Keratinocyte (primary cell): ENCODE results near the gene RAB3B. TPM values are rescaled to one million over a fixed set of nuclear protein-coding genes. Genes with fewer than 3 reads are reported as not detected.
A peak's percentile ranks its signal among the peaks of the same experiment; 100 is the strongest.

ENCODE experiments used
- DNase-seq: peaks from one replicate; pipeline ENCODE4 v3.0.0-alpha.2; 2011; ENCODE audit warnings: low read depth, missing footprints, low spot score
- FAIRE-seq: peaks from 2 replicates; lab custom pipeline; 2011; peaks lifted over from hg19 to GRCh38; lab: Jason Lieb, UNC
- H2AFZ ChIP-seq: 2 replicates; pipeline ENCODE4 v1.6.0; 2012; ENCODE audit warnings: low read length, control low read depth, inconsistent platforms; ENCODE audit not compliant: control insufficient read depth
- H3K27ac ChIP-seq: 2 replicates; pipeline ENCODE4 v1.5.1; 2011; ENCODE audit warnings: low read length; ENCODE audit not compliant: control insufficient read depth, insufficient read depth
- H3K27me3 ChIP-seq: 3 replicates; pipeline ENCODE4 v1.6.0; 2011; ENCODE audit warnings: low read length; ENCODE audit not compliant: control insufficient read depth, insufficient read depth; ENCODE audit errors: extremely low read depth
- H3K36me3 ChIP-seq, 2 experiments: 2 replicates in 1 of 2; 3 replicates in 1 of 2; pipeline ENCODE4 v1.5.1; 2011; ENCODE audit warnings: low read length in 2 of 2, mild to moderate bottlenecking in 1 of 2; ENCODE audit not compliant: control insufficient read depth in 2 of 2, insufficient read depth in 2 of 2; ENCODE audit errors: extremely low read depth in 1 of 2
- H3K4me1 ChIP-seq: 3 replicates; pipeline ENCODE4 v1.5.1; 2011; ENCODE audit warnings: low read length; ENCODE audit not compliant: control insufficient read depth, insufficient read depth; ENCODE audit errors: extremely low read depth
- H3K4me2 ChIP-seq: 3 replicates; pipeline ENCODE4 v1.6.0; 2011; ENCODE audit warnings: low read depth, low read length; ENCODE audit not compliant: control insufficient read depth, insufficient read depth; ENCODE audit errors: extremely low read depth
- H3K4me3 ChIP-seq, 3 experiments: fragments of 200-600 bp in 1 of 3; sonication (generic) in 1 of 3; 2 replicates in 2 of 3; 3 replicates in 1 of 3; pipeline ENCODE4 v1.5.1; 2011 to 2016; ENCODE audit warnings: low read length in 3 of 3, mild to moderate bottlenecking in 3 of 3, control low read depth in 2 of 3, inconsistent platforms in 1 of 3, low read depth in 1 of 3, mixed read lengths in 1 of 3, mixed run types in 1 of 3, moderate library complexity in 1 of 3; ENCODE audit not compliant: control insufficient read depth in 2 of 3, insufficient read depth in 2 of 3; ENCODE audit errors: extremely low read depth in 1 of 3
- H3K79me2 ChIP-seq: 2 replicates; pipeline ENCODE4 v1.6.0; 2012; ENCODE audit warnings: low read length; ENCODE audit not compliant: control insufficient read depth, insufficient read depth
- H3K9ac ChIP-seq: 3 replicates; pipeline ENCODE4 v1.6.0; 2011; ENCODE audit warnings: low read length; ENCODE audit not compliant: control insufficient read depth, insufficient read depth; ENCODE audit errors: extremely low read depth
- H3K9me1 ChIP-seq: 3 replicates; pipeline ENCODE4 v1.6.0; 2011; ENCODE audit warnings: low read length; ENCODE audit not compliant: control insufficient read depth, insufficient read depth; ENCODE audit errors: extremely low read depth
- H3K9me3 ChIP-seq: 2 replicates; pipeline ENCODE4 v1.5.1; 2012; ENCODE audit warnings: low read depth, low read length; ENCODE audit not compliant: control insufficient read depth
- H4K20me1 ChIP-seq: 3 replicates; pipeline ENCODE4 v1.6.0; 2011; ENCODE audit warnings: low read length; ENCODE audit not compliant: control insufficient read depth, insufficient read depth; ENCODE audit errors: extremely low read depth
- EZH2 ChIP-seq: IDR thresholded peaks from one replicate; pipeline ENCODE4 v1.6.1; 2012; ENCODE audit warnings: inconsistent platforms, mild to moderate bottlenecking, low read length, moderate library complexity
- dilution Hi-C: fragments of 300-500 bp; cut with MboI; formaldehyde crosslinking; loops from one replicate; pipeline ENCODE4 v1.7.0; 2020; ENCODE audit warnings: low sequenced_read_pairs; ENCODE audit not compliant: extremely low pct_ligation_motif_present
- polyA plus RNA-seq, 5 experiments: library from polyadenylated mRNA; depleted of rRNA in 3 of 5; stranded (reverse) in 3 of 5; stranded (forward) in 1 of 5; unstranded in 1 of 5; fragments of >200 nt; gene quantifications; 1 replicate in 1 of 5; 2 replicates in 3 of 5; 3 replicates in 1 of 5; pipeline versions ENCODE4 v1.2.1 to v1.2.3, GENCODE V29; 2011 to 2012; ENCODE audit warnings: missing spikeins in 2 of 5, low read depth in 1 of 5, low replicate concordance in 1 of 5
- TF ChIP-seq, protein P1 (sequence below), 3 experiments: IDR thresholded peaks in 1 of 3; conservative IDR thresholded peaks in 1 of 3; optimal IDR thresholded peaks in 1 of 3; 2 replicates in 2 of 3; 3 replicates in 1 of 3; pipeline versions ENCODE3 to v1.5.1; 2011; ENCODE audit warnings: low read length in 3 of 3, mild to moderate bottlenecking in 3 of 3, moderate library complexity in 2 of 3, control low read depth in 1 of 3, inconsistent platforms in 1 of 3; ENCODE audit not compliant: insufficient read depth in 2 of 3; ENCODE audit errors: extremely low read depth in 1 of 3

RAB3B gene
- polyA plus RNA-seq, 1 donor (not counting 4 experiments of a cell fraction or from before 2014, with no cell fraction given) = 2.6 TPM

DNA sequence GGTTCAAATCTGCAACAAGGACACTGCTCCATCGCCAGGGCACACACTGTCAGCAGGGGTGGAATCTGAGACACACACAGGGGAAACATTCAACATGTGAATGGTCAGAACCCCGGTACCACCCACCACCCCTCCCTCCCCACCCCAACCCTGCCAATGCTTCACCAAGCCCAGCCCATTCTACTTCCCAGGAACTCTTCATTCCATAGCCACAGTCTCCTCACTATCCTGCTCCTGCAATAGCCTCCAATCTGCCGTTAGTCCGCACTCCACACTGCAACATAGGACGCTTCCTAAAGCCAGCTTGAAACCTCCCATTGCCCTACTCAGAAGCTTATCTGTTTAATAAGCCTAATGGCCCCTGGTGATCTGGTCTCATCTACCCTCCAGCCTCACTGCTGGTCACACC, 7.5 kb upstream of the RAB3B start:
- Histone ChIP-seq H3K4me3 (no peak overlapping the region), H3K9me1 (no peaks in the 10 kb centered on the region), H3K4me2 (no peak overlapping the region), H3K27ac (no peak overlapping the region), H3K36me3 (no peaks in the 10 kb centered on the region), H2AFZ (no peak overlapping the region), H3K9ac (no peak overlapping the region), H4K20me1 (no peaks in the 10 kb centered on the region), H3K79me2 (no peaks in the 10 kb centered on the region), H3K4me1 (peaks cover 11% of the 10 kb centered on the region), H3K27me3 (no peaks in the 10 kb centered on the region), H3K9me3 (no peaks in the 10 kb centered on the region)
- TF ChIP-seq, protein P1, sequence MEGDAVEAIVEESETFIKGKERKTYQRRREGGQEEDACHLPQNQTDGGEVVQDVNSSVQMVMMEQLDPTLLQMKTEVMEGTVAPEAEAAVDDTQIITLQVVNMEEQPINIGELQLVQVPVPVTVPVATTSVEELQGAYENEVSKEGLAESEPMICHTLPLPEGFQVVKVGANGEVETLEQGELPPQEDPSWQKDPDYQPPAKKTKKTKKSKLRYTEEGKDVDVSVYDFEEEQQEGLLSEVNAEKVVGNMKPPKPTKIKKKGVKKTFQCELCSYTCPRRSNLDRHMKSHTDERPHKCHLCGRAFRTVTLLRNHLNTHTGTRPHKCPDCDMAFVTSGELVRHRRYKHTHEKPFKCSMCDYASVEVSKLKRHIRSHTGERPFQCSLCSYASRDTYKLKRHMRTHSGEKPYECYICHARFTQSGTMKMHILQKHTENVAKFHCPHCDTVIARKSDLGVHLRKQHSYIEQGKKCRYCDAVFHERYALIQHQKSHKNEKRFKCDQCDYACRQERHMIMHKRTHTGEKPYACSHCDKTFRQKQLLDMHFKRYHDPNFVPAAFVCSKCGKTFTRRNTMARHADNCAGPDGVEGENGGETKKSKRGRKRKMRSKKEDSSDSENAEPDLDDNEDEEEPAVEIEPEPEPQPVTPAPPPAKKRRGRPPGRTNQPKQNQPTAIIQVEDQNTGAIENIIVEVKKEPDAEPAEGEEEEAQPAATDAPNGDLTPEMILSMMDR (optimal IDR thresholded peaks at IDR 0.05 in 1 of 3, IDR thresholded peaks at IDR 0.05 in 1 of 3, conservative IDR thresholded peaks at IDR 0.05 in 1 of 3; ENCODE audit: extremely low read depth in 1 of 3, insufficient read depth in 2 of 3, low read length in 3 of 3) = no peak
- TF ChIP-seq EZH2 = no peak
- FAIRE-seq (no peak), DNase-seq (no peak)
- dilution Hi-C loops = no loop called here

DNA sequence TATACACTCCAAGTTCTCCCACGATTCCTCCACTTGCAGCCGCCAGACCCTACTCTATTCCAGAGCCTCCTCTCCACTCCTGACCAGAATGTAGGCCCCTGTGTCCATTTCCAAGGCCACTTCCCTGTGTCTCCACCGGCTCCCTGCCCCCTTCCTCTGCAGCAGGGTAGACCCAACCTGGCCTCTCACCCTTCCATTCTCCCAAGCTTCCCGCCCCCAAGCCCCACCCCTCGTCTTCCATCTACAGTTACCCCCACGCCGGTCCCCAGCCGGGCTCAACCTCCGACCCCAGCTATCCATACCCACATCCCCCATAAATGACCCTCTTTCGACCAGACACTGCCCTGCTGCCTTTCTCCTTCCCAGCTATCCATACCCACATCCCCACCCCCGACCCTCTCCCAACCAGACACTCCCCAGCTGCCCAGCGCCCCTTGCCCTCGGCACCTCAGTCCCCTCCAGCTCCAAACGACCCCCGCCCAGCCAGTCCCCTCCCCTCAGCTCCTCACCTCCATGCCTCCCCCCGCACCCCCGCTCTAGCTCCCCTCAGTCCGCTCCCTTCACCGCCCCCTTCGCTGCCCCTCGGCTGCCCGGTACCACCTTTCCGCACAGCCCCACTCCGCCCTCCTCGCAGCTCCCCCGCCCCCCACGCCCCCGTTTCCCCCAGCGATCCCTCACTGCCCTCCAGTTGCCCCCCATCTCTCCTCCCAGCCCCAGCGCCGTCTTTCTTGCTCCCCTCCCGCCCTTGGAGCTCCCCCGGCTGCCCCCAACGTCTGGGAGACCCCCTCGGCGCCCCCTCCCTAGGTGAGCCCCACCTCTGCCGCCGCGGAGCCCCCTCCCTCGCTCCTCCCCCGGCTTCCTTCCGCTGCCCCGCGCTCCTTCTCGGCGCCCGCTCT, 670 bp downstream of the RAB3B start:
- TF ChIP-seq EZH2 = no peak
- TF ChIP-seq, protein P1 (optimal IDR thresholded peaks at IDR 0.05 in 1 of 3, IDR thresholded peaks at IDR 0.05 in 1 of 3, conservative IDR thresholded peaks at IDR 0.05 in 1 of 3; ENCODE audit: extremely low read depth in 1 of 3, insufficient read depth in 2 of 3, low read length in 3 of 3) = no peak
- DNase-seq = no peak
- dilution Hi-C loops = no loop called here
- Histone ChIP-seq H3K27ac (no peak overlapping the region), H3K4me2 (peak overlapping the region; percentile 46), H3K79me2 (no peaks in the 10 kb centered on the region), H3K4me1 (peaks cover 3% of the 10 kb centered on the region), H3K9me3 (no peaks in the 10 kb centered on the region), H2AFZ (no peak overlapping the region), H3K9ac (no peak overlapping the region), H3K27me3 (no peaks in the 10 kb centered on the region), H3K4me3 (peak overlapping the region; percentile 49 to 67 (median 62)), H4K20me1 (no peaks in the 10 kb centered on the region), H3K9me1 (no peaks in the 10 kb centered on the region), H3K36me3 (no peaks in the 10 kb centered on the region)
- no peak for FAIRE-seq
